Measurements from ENCODE around the gene ANXA3.
"Not testable (repeated sequence)": the region's sequence is repeated elsewhere in the genome, so short reads cannot be mapped to it uniquely, and the experiment has no call there.

GRCh38 chr4:78506260-78506659 lies 45.3 kb upstream of the ANXA3 start:
- TF ChIP-seq CTCF, POLR2A (IDR thresholded peaks at IDR 0.05): not testable (repeated sequence)
